Glomerular visceral epithelial cell (primary cell): Measurements from ENCODE around the gene MET.
"Not testable (repeated sequence)": the region's sequence is repeated elsewhere in the genome, so short reads cannot be mapped to it uniquely, and the experiment has no call there.

Source experiments
- DNase-seq: peaks from one replicate; pipeline ENCODE4 v3.0.0-alpha.2; 2016; ENCODE audit errors: extremely low spot score

MET gene

GRCh38 chr7:116807011-116807560, 135.1 kb downstream of the MET start:
- DNase-seq, result no peak

GRCh38 chr7:116809636-116810266, 137.8 kb downstream of the MET start:
- peak; percentile 64 for DNase-seq

GRCh38 chr7:116810267-116811116, 138.5 kb downstream of the MET start:
- no peak for DNase-seq

GRCh38 chr7:116811768-116812167, 139.8 kb downstream of the MET start:
- no peak for DNase-seq

GRCh38 chr7:116812860-116813259, 140.9 kb downstream of the MET start:
- peak; percentile 61 for DNase-seq

- not testable (repeated sequence) for DNase-seq
These were observed 141.4 kb downstream of the MET start for GRCh38 chr7:116813371-116813770.

GRCh38 chr7:116815041-116815440, 143.0 kb downstream of the MET start:
- no peak for DNase-seq

GRCh38 chr7:116820149-116820548, 148.2 kb downstream of the MET start:
- DNase-seq, result no peak

GRCh38 chr7:116821647-116822046, 149.7 kb downstream of the MET start:
- not testable (repeated sequence) for DNase-seq

GRCh38 chr7:116824449-116824848, 152.5 kb downstream of the MET start:
- no peak for DNase-seq

GRCh38 chr7:116828281-116828680, 156.3 kb downstream of the MET start:
- no peak for DNase-seq

GRCh38 chr7:116829041-116829440, 157.0 kb downstream of the MET start:
- DNase-seq, result no peak

- no peak for DNase-seq
These were observed 157.5 kb downstream of the MET start for GRCh38 chr7:116829493-116829892.

GRCh38 chr7:116832692-116833091, 160.7 kb downstream of the MET start:
- no peak for DNase-seq

- peak; percentile 31 for DNase-seq
These were observed 163.0 kb downstream of the MET start for GRCh38 chr7:116834815-116835504.

- no peak for DNase-seq
These were observed 164.1 kb downstream of the MET start for GRCh38 chr7:116836048-116836447.

GRCh38 chr7:116836911-116837310, 164.9 kb downstream of the MET start:
- peak; percentile 9 for DNase-seq

- no peak for DNase-seq
These were observed 165.6 kb downstream of the MET start for GRCh38 chr7:116837586-116837985.

GRCh38 chr7:116840256-116840655, 168.3 kb downstream of the MET start:
- DNase-seq, result no peak

GRCh38 chr7:116842371-116842770, 170.4 kb downstream of the MET start:
- no peak for DNase-seq

GRCh38 chr7:116843378-116843777, 171.4 kb downstream of the MET start:
- DNase-seq, result no peak
